Measurements from ENCODE around the gene SNX3. TPM values are rescaled to one million over a fixed set of nuclear protein-coding genes. Genes with fewer than 3 reads are reported as not detected.

The SNX3 gene
- total RNA-seq, 1 experiment from 2014 or later = 80.7 TPM

DNA sequence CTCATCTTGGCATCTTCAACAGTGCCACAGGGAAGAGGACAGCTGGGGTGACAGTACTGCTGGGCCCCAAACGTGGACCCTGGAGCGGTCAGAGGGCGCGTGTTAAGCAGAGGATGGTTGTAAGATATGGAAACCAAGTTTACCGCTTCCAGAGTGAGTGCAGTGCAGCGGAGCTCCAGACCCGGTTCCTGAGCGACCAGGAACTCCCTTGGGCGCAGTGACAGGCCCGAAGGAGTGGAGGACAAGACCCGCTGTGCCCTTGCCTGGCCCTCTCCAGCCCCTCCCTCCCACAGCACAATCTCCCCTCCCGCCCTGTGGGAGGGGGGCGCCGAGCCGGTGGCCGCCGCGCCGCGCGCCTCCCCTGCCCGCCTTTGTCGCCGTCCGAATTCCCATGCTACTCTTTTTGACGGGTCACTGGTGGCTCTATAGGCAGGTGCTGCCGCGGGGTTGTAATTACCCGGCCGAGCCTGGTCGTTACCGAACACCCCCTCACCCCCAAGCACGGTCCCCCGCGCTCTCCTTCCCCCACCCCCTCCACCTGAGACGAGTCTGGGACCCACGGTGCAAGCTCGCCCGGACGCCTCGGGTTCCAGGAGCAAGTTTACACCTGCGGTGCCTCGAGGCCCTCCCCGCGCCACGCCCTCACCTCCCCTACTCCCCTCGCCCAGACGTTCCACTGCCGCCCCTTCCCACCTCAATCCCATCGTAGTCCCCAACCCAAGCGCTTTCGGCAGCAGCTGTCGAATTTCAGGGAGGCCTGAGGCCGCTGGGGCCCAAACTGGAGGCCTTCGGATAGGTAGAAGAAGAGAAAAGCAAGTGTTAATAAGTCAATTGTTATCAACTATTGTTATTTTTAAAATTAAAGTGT lies 91.1 kb downstream of the SNX3 start:
- no CpG with 5 or more reads among the region's 55 CpGs for WGBS (ENCODE audit: extremely low coverage, insufficient read length, low lambda C conversion rate)
- H3K4me1 ChIP-seq (ENCODE audit: insufficient read depth, low read length) = no peaks in the 10 kb centered on the region
- H3K4me3 Mint-ChIP-seq = peak overlapping the region in 1 of 2 experiments; percentile 71; a peak in 3 of 5 replicates
- H3K36me3 Mint-ChIP-seq (ENCODE audit: insufficient read depth in 1 of 3, low read depth in 3 of 3) = no peaks in the 10 kb centered on the region
- no peak overlapping the region for H3K9ac ChIP-seq (ENCODE audit: extremely low read depth, insufficient read length, low read length)
- H3K27ac ChIP-seq (ENCODE audit: insufficient read length, low read depth, low read length) = no peak overlapping the region
- DNase-seq = peak; percentile 51
- H3K9me3 ChIP-seq (ENCODE audit: control insufficient read depth, low read depth, low read length) = no peaks in the 10 kb centered on the region
- no peak overlapping the region for H2BK20ac ChIP-seq (ENCODE audit: low read depth, low read length, poor library complexity, severe bottlenecking)
- no peak overlapping the region for H2BK120ac ChIP-seq (ENCODE audit: low read depth, low read length, poor library complexity, severe bottlenecking)
- peaks cover 96% of the 10 kb centered on the region for H3K27me3 ChIP-seq (ENCODE audit: insufficient read depth, low read length)
- no peak overlapping the region for H3K23ac ChIP-seq (ENCODE audit: insufficient read length, low read depth, low read length)
- peaks cover 4% of the 10 kb centered on the region for H3K23me2 ChIP-seq (ENCODE audit: insufficient read length, low read depth, low read length, poor library complexity, severe bottlenecking)
- H3K4ac ChIP-seq (ENCODE audit: low read depth, low read length) = no peak overlapping the region
- H2BK15ac ChIP-seq (ENCODE audit: low read depth, low read length) = no peak overlapping the region
- no peak overlapping the region for H2AFZ ChIP-seq (ENCODE audit: low read length)
- no peak for TF ChIP-seq CTCF (conservative IDR thresholded peaks at IDR 0.05)
- no peak overlapping the region for H3K56ac ChIP-seq (ENCODE audit: insufficient read length, low read depth, low read length)
- H3K9me3 Mint-ChIP-seq = peaks cover 0 to 15% of the 10 kb centered on the region in 2 experiments; a peak in 2 of 5 replicates
- no peak overlapping the region for H3K27ac Mint-ChIP-seq
- peaks cover 35 to 62% of the 10 kb centered on the region in 2 experiments for H3K4me1 Mint-ChIP-seq
- H4K20me1 ChIP-seq (ENCODE audit: control insufficient read depth, insufficient read depth, insufficient read length) = no peaks in the 10 kb centered on the region
- H4K5ac ChIP-seq (ENCODE audit: insufficient read length, low read depth, low read length) = no peak overlapping the region
- H4K8ac ChIP-seq (replicated peaks; ENCODE audit: insufficient read length, low read depth, low read length) = no peak overlapping the region
- H3K27me3 Mint-ChIP-seq (ENCODE audit: low read depth) = peaks cover 100% of the 10 kb centered on the region
- H3T11ph ChIP-seq (ENCODE audit: low read length) = no peak overlapping the region
- H2BK5ac ChIP-seq (ENCODE audit: insufficient read length, low read length) = no peak overlapping the region
- H3K79me2 ChIP-seq (ENCODE audit: insufficient read depth, low read length) = no peaks in the 10 kb centered on the region
- H3K79me1 ChIP-seq (ENCODE audit: insufficient read depth, low read depth, low read length, poor library complexity, severe bottlenecking) = no peaks in the 10 kb centered on the region
- no peak overlapping the region for H2AK5ac ChIP-seq (ENCODE audit: insufficient read length, low read length)
- H3K14ac ChIP-seq (ENCODE audit: insufficient read depth, low read length) = no peak overlapping the region
- H3K18ac ChIP-seq (ENCODE audit: insufficient read length, low read depth, low read length) = no peak overlapping the region
- H4K91ac ChIP-seq (ENCODE audit: insufficient read length, low read depth, low read length) = no peak overlapping the region
- peak overlapping the region; percentile 41 for H3K4me2 ChIP-seq (ENCODE audit: insufficient read depth, insufficient read length, low read length)
- H2BK12ac ChIP-seq (ENCODE audit: insufficient read length, low read depth, low read length) = no peak overlapping the region

Measured in H9 (cell line).